Measurements from ENCODE around the gene ADGRG2.
A peak's percentile ranks its signal among the peaks of the same experiment; 100 is the strongest.

ADGRG2 gene

GRCh38 chrX:18984381-18985185 lies 137.7 kb downstream of the ADGRG2 start (continued):
- TF ChIP-seq AEBP2 (tag by site-specific recombination; IDR thresholded peaks at IDR 0.05; ENCODE audit: borderline replicate concordance), result no peak
- no peak for TF ChIP-seq GFI1B (tag by site-specific recombination; IDR thresholded peaks at IDR 0.05)
- no peak for TF ChIP-seq ZNF670 (tag by site-specific recombination; IDR thresholded peaks at IDR 0.05; ENCODE audit: low read depth)
- TF ChIP-seq ZNF510 (tag by site-specific recombination; IDR thresholded peaks at IDR 0.05; ENCODE audit: insufficient replicate concordance), result no peak
- TF ChIP-seq KLF17 (tag by site-specific recombination; IDR thresholded peaks at IDR 0.05), result peak; percentile 73; the same call in 1 of the 2 replicates
- peak; percentile 73 for TF ChIP-seq ZFP69B (tag by site-specific recombination; IDR thresholded peaks at IDR 0.05)
- TF ChIP-seq ZNF626 (tag by site-specific recombination; IDR thresholded peaks at IDR 0.05), result no peak
- no peak for TF ChIP-seq ZNF324 (tag by site-specific recombination; IDR thresholded peaks at IDR 0.05)
- TF ChIP-seq ZNF664 (tag by site-specific recombination; IDR thresholded peaks at IDR 0.05), result no peak
- TF ChIP-seq ZNF280D (tag by site-specific recombination; IDR thresholded peaks at IDR 0.05), result no peak
- no peak for TF ChIP-seq ZNF239 (tag by site-specific recombination; IDR thresholded peaks at IDR 0.05)
- TF ChIP-seq ZNF214 (tag by site-specific recombination; IDR thresholded peaks at IDR 0.05; ENCODE audit: borderline replicate concordance), result no peak
- no peak for TF ChIP-seq ZNF138 (tag by site-specific recombination; IDR thresholded peaks at IDR 0.05; ENCODE audit: borderline replicate concordance)
- no peak for TF ChIP-seq ZFP41 (tag by site-specific recombination; IDR thresholded peaks at IDR 0.05; ENCODE audit: borderline replicate concordance)
- peak; percentile 93 for TF ChIP-seq SP3 (tag by site-specific recombination; IDR thresholded peaks at IDR 0.05)
- no peak for TF ChIP-seq ZNF777 (tag by site-specific recombination; IDR thresholded peaks at IDR 0.05; ENCODE audit: borderline replicate concordance)
- no peak for TF ChIP-seq SCRT1 (tag by site-specific recombination; IDR thresholded peaks at IDR 0.05; ENCODE audit: borderline replicate concordance)
- peak; percentile 52; the same call in 1 of the 2 replicates for TF ChIP-seq IKZF3 (tag by site-specific recombination; IDR thresholded peaks at IDR 0.05)
- TF ChIP-seq KLF7 (tag by site-specific recombination; IDR thresholded peaks at IDR 0.05; ENCODE audit: borderline replicate concordance), result no peak
- TF ChIP-seq ZNF513 (tag by site-specific recombination; IDR thresholded peaks at IDR 0.05), result no peak
- TF ChIP-seq PRDM4 (tag by site-specific recombination; IDR thresholded peaks at IDR 0.05), result no peak
- no peak for TF ChIP-seq GLI2 (tag by site-specific recombination; IDR thresholded peaks at IDR 0.05; ENCODE audit: borderline replicate concordance, low read depth)
- TF ChIP-seq ZNF292 (tag by site-specific recombination; IDR thresholded peaks at IDR 0.05; ENCODE audit: borderline replicate concordance, low read depth), result no peak
- peak; percentile 90; the same call in 1 of the 2 replicates for TF ChIP-seq KLF8 (tag by site-specific recombination; IDR thresholded peaks at IDR 0.05)
- no peak for TF ChIP-seq PRDM1 (tag by site-specific recombination; IDR thresholded peaks at IDR 0.05)
- peak; percentile 96 for TF ChIP-seq KLF9 (tag by site-specific recombination; IDR thresholded peaks at IDR 0.05; ENCODE audit: low read depth)
- peak; percentile 25; the same call in 1 of the 2 replicates for TF ChIP-seq ZNF2 (tag by site-specific recombination; IDR thresholded peaks at IDR 0.05)
- no peak for TF ChIP-seq BCL6B (tag by site-specific recombination; IDR thresholded peaks at IDR 0.05)

All from HEK293 (cell line).